ENCODE data around the gene RRAS2. TPM values are rescaled to one million over a fixed set of nuclear protein-coding genes. Genes with fewer than 3 reads are reported as not detected.
"Not testable (repeated sequence)": the region's sequence is repeated elsewhere in the genome, so short reads cannot be mapped to it uniquely, and the experiment has no call there.

The RRAS2 gene
- polyA plus RNA-seq, 1 of the 3 experiments (the other 2 are of a cell fraction): 53.3 TPM

GRCh38 chr11:14253421-14253820, 105.6 kb downstream of the RRAS2 start (continued):
- TF ChIP-seq ZBTB33 (IDR thresholded peaks at IDR 0.05; ENCODE audit: borderline replicate concordance, low read depth) (no peak), MEF2A (IDR thresholded peaks at IDR 0.05; ENCODE audit: borderline replicate concordance, low read depth) (no peak), CTCF (IDR thresholded peaks at IDR 0.05) (no peak), RFX5 (IDR thresholded peaks at IDR 0.05; ENCODE audit: low read length) (no peak), IRF3 (IDR thresholded peaks at IDR 0.05; ENCODE audit: low read depth, low read length) (no peak), SMC3 (IDR thresholded peaks at IDR 0.05; ENCODE audit: low read depth, low read length) (no peak), RCOR1 (IDR thresholded peaks at IDR 0.05; ENCODE audit: low read length) (no peak), PBX3 (IDR thresholded peaks at IDR 0.05) (no peak), TEAD4 (IDR thresholded peaks at IDR 0.05; ENCODE audit: borderline replicate concordance, insufficient read depth) (no peak), EZH2phosphoT487 (IDR thresholded peaks at IDR 0.05; ENCODE audit: borderline replicate concordance, low read depth) (no peak)

- H3K9me3 ChIP-seq; H3K27me3 ChIP-seq (ENCODE audit: insufficient read depth); H3K79me2 ChIP-seq (ENCODE audit: insufficient read depth); H2AFZ ChIP-seq (ENCODE audit: low read depth); H3K9ac ChIP-seq; DNase-seq; POLR2A ChIA-PET; H3K36me3 ChIP-seq (replicated peaks in 1 of 2; ENCODE audit: control insufficient read depth in 1 of 2, insufficient read depth in 2 of 2, low read length in 1 of 2); H4K20me1 ChIP-seq (ENCODE audit: insufficient read depth); H3K4me3 ChIP-seq (ENCODE audit: low read depth in 2 of 2, low read length in 1 of 2); H3K9me2 ChIP-seq; H3K4me2 ChIP-seq; H3K27ac ChIP-seq (ENCODE audit: low read depth in 2 of 2, low read length in 1 of 2); H3F3A ChIP-seq (replicated peaks; ENCODE audit: insufficient read depth): not testable (repeated sequence)
- CTCF ChIA-PET: interaction anchor here (1.2 to 6.3 kb wide), 4 partner anchors 20 to 480 kb away, joined by 3 to 50 read pairs (median 7); no protein-coding TSS in a partner anchor
- WGBS (ENCODE audit: low lambda C conversion rate): 96% methylated on average over 7 of the region's 12 CpGs
- H3K4me1 ChIP-seq (ENCODE audit: control insufficient read depth in 1 of 2, insufficient read depth in 2 of 2, low read depth in 1 of 2, low read length in 1 of 2): peaks cover 0 to 17% of the 10 kb centered on the region in 2 experiments; a peak in 1 of 4 replicates
Measured at GRCh38 chr11:14252501-14252900, 106.5 kb downstream of the RRAS2 start.

Data from SK-N-SH (cell line).